OCI-LY7 (cell line): ENCODE results near the gene TBKBP1.

Experiments used
- EZH2phosphoT487 ChIP-seq: fragments of 200-600 bp; sonication (generic); IDR thresholded peaks from 2 replicates; pipeline ENCODE4 v1.6.1; 2018; ENCODE audit warnings: low read depth, borderline replicate concordance, mild to moderate bottlenecking, mixed run types, antibody characterized with exemption, low read length, moderate library complexity, mixed read lengths
- TF ChIP-seq, protein P1 (sequence below): fragments of 200-600 bp; sonication (generic); conservative IDR thresholded peaks from 2 replicates; pipeline ENCODE4 v1.5.1; 2014; ENCODE audit warnings: mild to moderate bottlenecking, antibody characterized with exemption, low read length, moderate library complexity, mixed read lengths

- TF ChIP-seq, protein P1, sequence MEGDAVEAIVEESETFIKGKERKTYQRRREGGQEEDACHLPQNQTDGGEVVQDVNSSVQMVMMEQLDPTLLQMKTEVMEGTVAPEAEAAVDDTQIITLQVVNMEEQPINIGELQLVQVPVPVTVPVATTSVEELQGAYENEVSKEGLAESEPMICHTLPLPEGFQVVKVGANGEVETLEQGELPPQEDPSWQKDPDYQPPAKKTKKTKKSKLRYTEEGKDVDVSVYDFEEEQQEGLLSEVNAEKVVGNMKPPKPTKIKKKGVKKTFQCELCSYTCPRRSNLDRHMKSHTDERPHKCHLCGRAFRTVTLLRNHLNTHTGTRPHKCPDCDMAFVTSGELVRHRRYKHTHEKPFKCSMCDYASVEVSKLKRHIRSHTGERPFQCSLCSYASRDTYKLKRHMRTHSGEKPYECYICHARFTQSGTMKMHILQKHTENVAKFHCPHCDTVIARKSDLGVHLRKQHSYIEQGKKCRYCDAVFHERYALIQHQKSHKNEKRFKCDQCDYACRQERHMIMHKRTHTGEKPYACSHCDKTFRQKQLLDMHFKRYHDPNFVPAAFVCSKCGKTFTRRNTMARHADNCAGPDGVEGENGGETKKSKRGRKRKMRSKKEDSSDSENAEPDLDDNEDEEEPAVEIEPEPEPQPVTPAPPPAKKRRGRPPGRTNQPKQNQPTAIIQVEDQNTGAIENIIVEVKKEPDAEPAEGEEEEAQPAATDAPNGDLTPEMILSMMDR: no peak
- TF ChIP-seq EZH2phosphoT487: no peak
Observed at GRCh38 chr17:47665655-47666054, 28.3 kb upstream of the TBKBP1 start.
